Esophagus (tissue), 2 donors: ENCODE results near the gene PLCXD1. TPM values are rescaled to one million over a fixed set of nuclear protein-coding genes. Genes with fewer than 3 reads are reported as not detected.
"Not testable (repeated sequence)": the region's sequence is repeated elsewhere in the genome, so short reads cannot be mapped to it uniquely, and the experiment has no call there.

Experiments
- H3K27ac ChIP-seq, 2 donors: one replicate each; pipeline ENCODE4 v1.5.1; 2013; ENCODE audit warnings: low read depth in 2 of 2, mild to moderate bottlenecking in 2 of 2, inconsistent platforms in 1 of 2, low read length in 1 of 2, moderate library complexity in 1 of 2
- H3K27me3 ChIP-seq, 2 donors: one replicate each; pipeline ENCODE4 v1.6.1; 2013; ENCODE audit warnings: low read length in 2 of 2, control low read depth in 1 of 2, mild to moderate bottlenecking in 1 of 2; ENCODE audit not compliant: insufficient read depth in 2 of 2, control insufficient read depth in 1 of 2
- H3K36me3 ChIP-seq, 2 donors: one replicate each; pipeline ENCODE4 v1.6.1; 2013; ENCODE audit warnings: low read length in 1 of 2; ENCODE audit not compliant: control insufficient read depth in 2 of 2, insufficient read depth in 2 of 2
- H3K4me1 ChIP-seq, 2 donors: one replicate each; pipeline ENCODE4 v1.6.1; 2013; ENCODE audit warnings: low read length in 1 of 2; ENCODE audit not compliant: control insufficient read depth in 2 of 2, insufficient read depth in 2 of 2
- H3K4me3 ChIP-seq, 2 donors: one replicate each; pipeline ENCODE4 v1.5.1; 2013; ENCODE audit warnings: low read length in 2 of 2, mild to moderate bottlenecking in 2 of 2, low read depth in 1 of 2, moderate library complexity in 1 of 2
- H3K9me3 ChIP-seq, 2 donors: one replicate each; pipeline ENCODE4 v1.6.1; 2013; ENCODE audit warnings: mild to moderate bottlenecking in 2 of 2, low read depth in 1 of 2, low read length in 1 of 2, moderate library complexity in 1 of 2; ENCODE audit not compliant: control insufficient read depth in 2 of 2, insufficient read depth in 1 of 2
- WGBS, 2 donors: extraction: QIAGEN DNeasy Blood & Tissue Kit; methylation state at CpG; one replicate each; pipeline ENCODE4 v1.1.7; 2013; 5-methylcytosine and 5-hydroxymethylcytosine counted together
- polyA plus RNA-seq, 2 donors: library from polyadenylated mRNA; stranded (reverse); fragments of 200-250 nt; gene quantifications; one replicate each; pipeline ENCODE4 v1.2.3, GENCODE V29; 2013
- donor health status: healthy with polysubstance abuse.
- donor health status: Bipolar disorder and iron deficiency.

Gene PLCXD1
- polyA plus RNA-seq, 2 donors, result 14.5 to 19.3 TPM

- Histone ChIP-seq H3K4me1 (peaks cover 2 to 6% of the 10 kb centered on the region in 2 donors), H3K27me3 (no peaks in the 10 kb centered on the region), H3K9me3 (peaks cover 0 to 3% of the 10 kb centered on the region in 2 donors), H3K36me3 (no peaks in the 10 kb centered on the region), H3K27ac (no peak overlapping the region), H3K4me3 (no peak overlapping the region)
- 79 to 81% methylated on average over 38 of the region's 38 CpGs for WGBS, 2 donors
Measured at GRCh38 chrX:323721-324628, 42.8 kb downstream of the PLCXD1 start.

DNA sequence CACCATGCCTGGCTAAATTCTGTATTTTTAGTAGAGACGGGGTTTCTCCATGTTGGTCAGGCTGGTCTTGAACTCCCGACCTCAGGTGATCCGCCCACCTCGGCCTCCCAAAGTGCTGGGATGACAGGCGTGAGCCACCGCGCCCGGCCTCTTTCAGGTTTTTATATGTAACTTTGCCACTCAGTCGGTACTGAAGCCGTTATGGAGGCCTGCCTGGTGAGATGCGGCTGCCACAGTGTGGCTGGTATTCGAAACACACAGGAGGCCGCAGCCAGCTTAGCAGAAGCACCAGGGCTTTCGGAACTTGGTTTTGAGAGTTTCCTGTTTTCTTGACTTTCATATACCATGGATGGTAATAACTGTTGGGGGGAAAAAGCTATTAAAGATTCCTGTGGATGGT, 43.5 kb downstream of the PLCXD1 start:
- H3K4me1 ChIP-seq, H3K9me3 ChIP-seq, H3K36me3 ChIP-seq, H3K4me3 ChIP-seq, H3K27me3 ChIP-seq, H3K27ac ChIP-seq: not testable (repeated sequence)
- WGBS, 2 donors, result 83 to 86% methylated on average over 14 of the region's 14 CpGs

DNA sequence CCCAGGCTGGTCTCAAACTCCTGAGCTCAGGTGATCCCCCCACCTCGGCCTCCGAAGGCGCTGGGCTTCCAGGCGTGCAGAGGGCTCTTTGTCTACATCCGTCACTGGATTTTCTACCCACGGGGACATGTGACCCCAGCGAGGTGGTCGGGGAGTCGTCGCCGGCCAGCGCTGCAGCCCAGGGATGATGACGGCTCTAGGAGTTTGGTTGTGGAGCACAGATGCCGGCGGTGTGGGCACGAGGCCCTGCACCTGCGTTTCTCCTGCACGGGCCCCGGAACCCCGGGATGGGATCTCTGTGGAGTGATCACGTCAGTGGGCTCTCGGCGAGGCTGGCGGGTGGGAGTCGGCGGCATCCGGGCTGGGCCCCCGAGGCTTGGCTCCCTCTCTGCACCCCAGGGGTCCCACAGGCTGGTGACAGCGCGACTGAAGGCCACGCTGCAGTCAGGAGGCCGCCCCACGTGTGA, 46.5 kb downstream of the PLCXD1 start:
- peaks cover 0 to 2% of the 10 kb centered on the region in 2 donors for H3K36me3 ChIP-seq
- H3K27me3 ChIP-seq, result no peaks in the 10 kb centered on the region
- WGBS, 2 donors, result 89 to 90% methylated on average over 32 to 33 of the region's 33 CpGs
- peaks cover 0 to 4% of the 10 kb centered on the region in 2 donors for H3K4me1 ChIP-seq
- peaks cover 0 to 3% of the 10 kb centered on the region in 2 donors for H3K9me3 ChIP-seq
- H3K27ac ChIP-seq, result no peak overlapping the region
- no peak overlapping the region for H3K4me3 ChIP-seq

DNA sequence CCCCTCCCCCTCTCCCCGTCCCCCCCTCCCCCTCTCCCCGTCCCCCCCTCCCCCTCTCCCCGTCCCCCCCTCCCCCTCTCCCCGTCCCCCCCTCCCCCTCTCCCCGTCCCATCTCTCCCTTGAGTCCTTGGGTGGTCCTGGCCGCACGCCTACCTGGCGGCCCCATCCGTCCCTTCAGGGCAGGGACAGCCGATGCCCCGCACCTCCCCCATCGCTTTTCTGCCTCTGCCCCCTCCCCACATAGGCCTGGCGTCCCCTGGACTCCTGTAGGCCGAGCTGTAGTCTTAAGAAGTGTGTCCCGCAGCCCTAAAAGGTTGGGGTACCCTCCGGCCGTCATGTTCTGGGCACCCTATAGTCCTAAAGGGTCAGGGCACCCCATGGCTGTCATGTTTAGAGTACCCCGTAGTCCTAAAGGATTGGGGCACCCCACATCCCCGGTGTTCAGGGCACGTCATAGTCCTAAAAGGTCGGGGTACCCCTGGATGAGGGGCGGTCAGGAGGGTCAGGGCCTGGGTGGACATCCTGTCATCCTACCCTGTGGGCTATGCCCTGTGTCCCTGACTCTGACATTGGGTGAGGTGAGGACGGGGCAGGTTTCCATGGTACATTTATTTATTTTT, 48.2 kb downstream of the PLCXD1 start:
- Histone ChIP-seq H3K27me3 (no peaks in the 10 kb centered on the region), H3K9me3 (no peaks in the 10 kb centered on the region), H3K27ac (no peak overlapping the region), H3K36me3 (peaks cover 0 to 16% of the 10 kb centered on the region in 2 donors), H3K4me1 (peaks cover 0 to 4% of the 10 kb centered on the region in 2 donors), H3K4me3 (no peak overlapping the region)
- 72 to 86% methylated on average over 11 to 18 of the region's 23 CpGs for WGBS, 2 donors

DNA sequence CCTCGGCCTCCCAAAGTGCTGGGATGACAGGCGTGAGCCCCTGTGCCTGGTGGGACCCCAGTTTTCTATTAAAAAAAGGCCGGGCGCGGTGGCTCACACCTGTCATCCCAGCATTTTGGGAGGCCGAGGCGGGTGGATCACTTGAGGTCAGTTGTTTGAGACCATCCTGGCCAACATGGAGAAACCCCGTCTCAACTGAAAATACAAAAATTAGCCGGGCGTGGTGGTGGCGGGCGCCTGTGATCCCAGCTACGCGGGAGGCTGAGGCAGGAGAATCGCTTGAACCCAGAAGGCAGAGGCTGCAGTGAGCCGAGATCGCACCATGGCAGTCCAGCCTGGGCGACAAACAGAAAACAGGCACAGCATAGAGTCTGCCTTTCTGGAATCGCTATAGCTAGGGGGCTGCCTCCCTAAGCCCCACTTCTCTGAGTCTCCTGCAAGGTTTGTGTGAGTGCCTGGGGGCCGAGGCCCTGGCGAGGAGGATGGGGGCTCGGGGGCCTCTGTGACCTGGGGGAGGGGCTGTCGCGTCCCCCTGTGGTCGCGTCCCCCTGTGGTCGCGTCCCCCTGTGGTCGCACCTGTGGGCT, 49.1 kb downstream of the PLCXD1 start:
- H3K4me3 ChIP-seq, H3K4me1 ChIP-seq, H3K9me3 ChIP-seq, H3K27ac ChIP-seq, H3K27me3 ChIP-seq: not testable (repeated sequence)
- WGBS, 2 donors, result 70 to 72% methylated on average over 29 of the region's 29 CpGs
- H3K36me3 ChIP-seq, result peaks cover 0 to 20% of the 10 kb centered on the region in 2 donors

DNA sequence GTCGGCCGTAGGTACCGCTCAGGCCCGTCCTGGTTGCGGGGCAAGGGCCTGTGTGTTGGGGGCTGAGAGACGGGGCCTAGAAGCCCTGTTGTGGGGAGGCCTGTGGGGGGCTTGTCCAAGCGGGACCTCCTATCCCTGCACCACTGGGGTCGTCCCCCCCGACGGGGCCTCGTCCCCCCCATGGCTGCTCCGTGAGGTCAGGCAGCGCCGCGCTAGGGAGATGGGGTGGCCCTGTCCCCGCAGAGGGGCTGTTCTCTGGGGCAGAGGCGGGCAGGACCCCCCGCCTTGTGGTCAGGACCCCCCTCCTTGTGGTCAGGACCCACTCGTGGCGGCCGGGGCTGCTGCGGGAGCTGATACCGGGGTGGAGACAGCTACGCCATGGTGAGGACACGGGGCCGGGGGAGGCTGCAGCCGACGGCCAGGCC, 49.6 kb downstream of the PLCXD1 start:
- Histone ChIP-seq H3K4me1 (peaks cover 0 to 4% of the 10 kb centered on the region in 2 donors), H3K4me3 (no peak overlapping the region), H3K27ac (no peak overlapping the region), H3K9me3 (no peaks in the 10 kb centered on the region), H3K27me3 (no peaks in the 10 kb centered on the region), H3K36me3 (peaks cover 0 to 20% of the 10 kb centered on the region in 2 donors)
- 16 to 25% methylated on average over 15 to 28 of the region's 28 CpGs for WGBS, 2 donors

- H3K4me3 ChIP-seq, result peak overlapping the region in 1 of 2 donors; percentile 6
Measured at GRCh38 chrX:331151-331824, 50.1 kb downstream of the PLCXD1 start.

GRCh38 chrX:331825-332495, 50.8 kb downstream of the PLCXD1 start:
- H3K27ac ChIP-seq, result no peak overlapping the region
- no peaks in the 10 kb centered on the region for H3K9me3 ChIP-seq
- H3K36me3 ChIP-seq, result peaks cover 0 to 23% of the 10 kb centered on the region in 2 donors
- H3K4me3 ChIP-seq, result peak overlapping the region in 1 of 2 donors; percentile 6
- no peaks in the 10 kb centered on the region for H3K27me3 ChIP-seq
- WGBS, 2 donors, result 54 to 59% methylated on average over 33 to 35 of the region's 35 CpGs
- H3K4me1 ChIP-seq, result peaks cover 0 to 4% of the 10 kb centered on the region in 2 donors

More at GRCh38 chrX:331151-331824, 50.1 kb downstream of the PLCXD1 start:
- H3K27ac ChIP-seq, result no peak overlapping the region
- no peaks in the 10 kb centered on the region for H3K27me3 ChIP-seq
- 5 to 20% methylated on average over 43 to 51 of the region's 51 CpGs for WGBS, 2 donors
- peaks cover 0 to 4% of the 10 kb centered on the region in 2 donors for H3K4me1 ChIP-seq
- H3K36me3 ChIP-seq, result peaks cover 0 to 22% of the 10 kb centered on the region in 2 donors
- no peaks in the 10 kb centered on the region for H3K9me3 ChIP-seq

GRCh38 chrX:332496-332860, 51.3 kb downstream of the PLCXD1 start:
- H3K9me3 ChIP-seq, result no peaks in the 10 kb centered on the region
- no peaks in the 10 kb centered on the region for H3K27me3 ChIP-seq
- H3K4me1 ChIP-seq, result peaks cover 0 to 4% of the 10 kb centered on the region in 2 donors
- H3K4me3 ChIP-seq, result no peak overlapping the region
- 92 to 93% methylated on average over 23 of the region's 23 CpGs for WGBS, 2 donors
- H3K27ac ChIP-seq, result no peak overlapping the region
- peaks cover 0 to 25% of the 10 kb centered on the region in 2 donors for H3K36me3 ChIP-seq
